ENCODE measurements around the gene JADE3.
A peak's percentile ranks its signal among the peaks of the same experiment; 100 is the strongest.

JADE3 gene

DNA sequence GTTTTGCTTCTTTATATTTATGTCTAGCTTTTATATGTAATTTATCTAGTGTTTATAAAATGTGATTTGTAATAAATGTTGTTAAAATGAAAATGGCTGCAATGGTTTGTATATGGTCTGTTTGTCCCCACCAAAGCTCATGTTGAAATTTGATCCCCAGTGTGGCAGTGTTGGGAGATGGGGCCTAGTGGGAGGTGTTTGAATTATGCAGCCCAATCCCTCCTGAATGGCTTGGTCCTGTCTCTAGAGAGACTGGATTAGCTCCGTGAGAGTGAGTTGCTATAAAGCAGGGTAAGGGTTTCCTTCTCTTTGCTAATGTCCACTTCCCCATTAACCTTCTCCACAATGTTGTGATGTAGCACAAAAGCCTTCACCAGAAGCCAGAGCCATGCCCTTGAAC lies 30.0 kb upstream of the JADE3 start:
- TF ChIP-seq, protein P1, sequence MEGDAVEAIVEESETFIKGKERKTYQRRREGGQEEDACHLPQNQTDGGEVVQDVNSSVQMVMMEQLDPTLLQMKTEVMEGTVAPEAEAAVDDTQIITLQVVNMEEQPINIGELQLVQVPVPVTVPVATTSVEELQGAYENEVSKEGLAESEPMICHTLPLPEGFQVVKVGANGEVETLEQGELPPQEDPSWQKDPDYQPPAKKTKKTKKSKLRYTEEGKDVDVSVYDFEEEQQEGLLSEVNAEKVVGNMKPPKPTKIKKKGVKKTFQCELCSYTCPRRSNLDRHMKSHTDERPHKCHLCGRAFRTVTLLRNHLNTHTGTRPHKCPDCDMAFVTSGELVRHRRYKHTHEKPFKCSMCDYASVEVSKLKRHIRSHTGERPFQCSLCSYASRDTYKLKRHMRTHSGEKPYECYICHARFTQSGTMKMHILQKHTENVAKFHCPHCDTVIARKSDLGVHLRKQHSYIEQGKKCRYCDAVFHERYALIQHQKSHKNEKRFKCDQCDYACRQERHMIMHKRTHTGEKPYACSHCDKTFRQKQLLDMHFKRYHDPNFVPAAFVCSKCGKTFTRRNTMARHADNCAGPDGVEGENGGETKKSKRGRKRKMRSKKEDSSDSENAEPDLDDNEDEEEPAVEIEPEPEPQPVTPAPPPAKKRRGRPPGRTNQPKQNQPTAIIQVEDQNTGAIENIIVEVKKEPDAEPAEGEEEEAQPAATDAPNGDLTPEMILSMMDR (IDR thresholded peaks at IDR 0.05; ENCODE audit: low read depth, low read length) = no peak
- H3K4me3 ChIP-seq (ENCODE audit: low read depth, low read length) = no peak overlapping the region

DNA sequence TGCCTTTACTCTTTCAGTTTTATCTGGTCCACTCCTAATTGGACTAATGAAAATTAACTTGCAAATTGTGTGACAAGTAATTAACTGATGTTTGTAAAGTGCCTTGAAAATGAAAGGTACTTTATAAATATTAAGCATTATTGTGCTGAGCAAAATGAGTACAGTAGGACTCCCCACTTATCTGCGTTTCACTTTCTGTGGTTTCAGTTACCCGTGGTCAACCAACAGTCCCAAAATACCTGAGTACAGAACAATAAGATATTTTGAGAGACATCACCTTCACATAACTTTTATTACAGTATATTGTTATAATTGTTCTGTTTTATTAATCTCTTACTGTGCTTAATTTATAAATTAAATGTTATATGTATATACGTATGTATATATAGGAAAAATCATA lies 27.4 kb upstream of the JADE3 start:
- TF ChIP-seq, protein P1 (IDR thresholded peaks at IDR 0.05; ENCODE audit: low read depth, low read length) = no peak
- no peak overlapping the region for H3K4me3 ChIP-seq (ENCODE audit: low read depth, low read length)

DNA sequence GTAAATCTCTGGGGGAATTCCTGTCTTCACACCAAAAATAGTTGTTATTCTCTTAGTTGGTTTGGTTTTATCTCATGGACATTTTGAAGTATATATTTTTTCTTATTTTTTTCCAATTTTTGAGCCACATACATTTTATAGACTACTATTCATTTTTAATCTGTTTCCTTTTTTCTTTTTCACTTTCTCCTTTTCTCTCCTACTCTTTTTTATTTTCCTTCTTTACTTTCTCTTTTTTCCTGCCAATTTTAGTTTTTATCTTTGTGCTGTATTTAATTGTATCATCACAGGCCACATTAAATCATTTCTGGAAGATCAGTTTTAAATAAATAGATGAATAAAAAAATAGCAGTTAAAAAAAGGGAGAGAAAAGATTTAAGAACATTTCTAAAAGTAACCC lies 14.0 kb upstream of the JADE3 start:
- TF ChIP-seq, protein P1 (IDR thresholded peaks at IDR 0.05; ENCODE audit: low read depth, low read length) = no peak
- no peak overlapping the region for H3K4me3 ChIP-seq (ENCODE audit: low read depth, low read length)

DNA sequence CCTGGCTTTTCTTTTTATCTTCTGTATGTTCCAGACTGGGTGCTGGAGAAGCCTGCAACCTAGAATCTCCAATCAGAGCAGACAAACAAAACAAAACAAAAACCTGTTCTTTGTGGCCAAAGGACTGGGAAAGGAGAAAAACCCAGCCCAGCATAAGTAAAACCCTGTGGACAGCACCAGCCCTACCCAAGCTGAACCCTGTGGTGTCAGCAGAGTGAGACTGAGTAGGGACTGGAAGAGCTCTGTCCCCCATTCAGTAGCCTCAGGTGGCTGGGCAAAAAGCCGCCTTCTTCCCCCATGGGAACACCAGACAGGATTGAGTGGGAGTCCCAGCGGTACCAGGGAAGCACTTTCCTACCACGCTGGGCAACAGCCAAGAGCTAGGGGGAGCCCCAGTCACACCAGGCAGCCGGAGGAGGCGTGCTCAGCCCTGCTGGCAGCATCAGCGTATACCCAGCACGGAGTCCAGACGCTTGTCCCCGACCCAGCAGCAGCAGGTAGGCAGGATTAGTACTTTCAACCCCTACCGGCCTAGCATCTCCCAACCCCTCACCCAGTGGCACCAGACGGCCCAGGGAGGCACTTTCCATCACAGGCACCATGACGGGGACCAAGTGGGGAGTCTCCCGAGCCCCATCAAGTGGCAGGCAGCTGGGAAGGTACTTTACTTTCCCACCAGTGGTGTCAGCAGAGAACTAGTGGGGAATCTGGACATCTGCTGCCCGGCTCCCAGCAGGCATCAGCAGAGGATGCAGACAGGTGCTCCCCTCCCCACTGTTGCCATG lies 8.6 kb upstream of the JADE3 start:
- TF ChIP-seq, protein P1 (IDR thresholded peaks at IDR 0.05; ENCODE audit: low read depth, low read length) = peak; percentile 60
- peak overlapping the region; percentile 58 for H3K4me3 ChIP-seq (ENCODE audit: low read depth, low read length)

DNA sequence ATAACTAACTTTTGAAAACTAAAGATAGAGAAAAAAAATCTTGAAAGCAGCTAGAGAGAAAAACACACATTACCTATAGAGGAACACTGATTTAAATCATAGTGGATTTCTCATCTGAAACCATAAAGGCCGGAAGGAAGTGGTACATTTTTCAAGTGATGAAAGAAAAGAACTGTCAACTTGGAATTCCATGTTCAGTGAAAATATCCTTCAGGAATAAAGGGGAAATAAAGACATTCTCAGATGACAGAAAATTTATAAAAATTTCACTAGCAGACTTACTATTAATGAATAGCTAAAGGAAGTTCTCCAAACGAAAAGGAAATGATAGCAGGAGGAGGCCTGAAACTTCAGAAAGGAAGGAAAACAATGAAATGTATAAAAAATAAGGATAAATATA lies 7.6 kb upstream of the JADE3 start:
- no peak overlapping the region for H3K4me3 ChIP-seq (ENCODE audit: low read depth, low read length)
- TF ChIP-seq, protein P1 (IDR thresholded peaks at IDR 0.05; ENCODE audit: low read depth, low read length) = no peak

DNA sequence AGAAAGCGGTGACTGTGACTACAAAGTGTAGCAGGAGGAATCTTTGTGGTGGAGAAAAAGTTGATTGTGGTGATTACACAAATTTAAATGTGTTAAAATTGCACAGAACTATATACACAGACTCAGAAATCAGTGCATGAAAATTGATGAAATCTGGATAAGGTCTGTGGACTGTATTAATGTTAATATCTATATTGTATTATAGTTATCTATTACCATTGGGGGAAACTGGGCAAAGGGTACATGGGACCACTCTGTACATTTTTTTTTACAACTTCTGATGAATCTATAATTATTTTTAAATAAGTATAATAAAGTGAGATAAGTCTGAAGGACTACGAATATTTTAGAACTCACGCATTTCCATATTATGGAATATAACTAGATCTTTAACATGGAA lies 1.8 kb upstream of the JADE3 start:
- no peak overlapping the region for H3K4me3 ChIP-seq (ENCODE audit: low read depth, low read length)
- TF ChIP-seq, protein P1 (IDR thresholded peaks at IDR 0.05; ENCODE audit: low read depth, low read length) = no peak

DNA sequence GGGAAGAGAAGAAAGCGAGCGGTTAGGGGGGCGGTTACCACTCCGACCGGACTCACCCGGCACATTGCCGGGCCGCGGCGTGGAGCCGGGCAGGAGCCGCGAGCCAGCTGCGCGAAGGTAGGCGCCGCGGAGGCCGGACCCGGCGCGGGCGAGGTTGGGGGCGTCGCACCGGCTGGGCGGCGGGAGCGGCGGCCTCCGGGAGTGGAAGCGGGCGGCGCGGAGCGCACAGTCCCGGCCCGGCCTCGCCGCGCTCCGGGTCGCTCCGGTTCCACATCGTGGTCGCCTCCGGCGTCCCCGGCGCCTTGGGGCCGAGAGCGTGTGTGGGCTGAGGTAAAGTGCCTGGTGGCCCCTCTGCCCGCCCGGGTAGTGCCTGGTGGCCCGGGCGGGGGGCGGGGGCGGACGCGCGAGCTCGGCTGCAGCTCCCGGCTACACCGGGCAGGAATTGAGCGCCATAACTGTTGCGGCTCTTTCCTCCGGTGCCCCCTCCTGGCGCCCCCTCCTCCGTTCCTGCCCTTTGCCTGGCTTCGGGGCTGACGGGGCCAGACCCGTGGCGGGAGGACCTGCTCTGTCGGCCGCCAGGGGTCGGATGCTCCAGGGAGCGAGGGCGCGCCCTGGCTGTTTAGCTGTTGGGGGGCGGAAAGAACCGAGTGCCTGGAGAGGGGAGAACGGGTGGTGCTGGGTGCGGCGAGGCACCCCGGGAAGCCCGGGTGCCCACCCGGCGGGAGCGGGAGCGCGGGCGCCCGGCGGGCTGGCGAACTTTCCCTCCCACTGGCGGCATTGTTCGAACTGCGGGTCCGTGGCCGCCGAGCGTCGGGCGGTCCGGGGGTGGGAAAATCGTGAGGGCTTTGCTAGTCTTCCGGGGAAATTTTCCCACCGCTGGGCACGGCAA lies 626 bp downstream of the JADE3 start:
- H3K4me3 ChIP-seq (ENCODE audit: low read depth, low read length) = peak overlapping the region; percentile 64
- TF ChIP-seq, protein P1 (IDR thresholded peaks at IDR 0.05; ENCODE audit: low read depth, low read length) = peak; percentile 60
